GM19043 (cell line): ENCODE results near the gene NBEA.
"Not testable (repeated sequence)": the region's sequence is repeated elsewhere in the genome, so short reads cannot be mapped to it uniquely, and the experiment has no call there.

Experiments used
- ATAC-seq: cut with Tn5 transposase; IDR thresholded peaks from one replicate; pipeline ENCODE4 v1.9.1; 2021; ENCODE audit warnings: low read depth; ENCODE audit not compliant: unreplicated experiment

Gene NBEA

DNA sequence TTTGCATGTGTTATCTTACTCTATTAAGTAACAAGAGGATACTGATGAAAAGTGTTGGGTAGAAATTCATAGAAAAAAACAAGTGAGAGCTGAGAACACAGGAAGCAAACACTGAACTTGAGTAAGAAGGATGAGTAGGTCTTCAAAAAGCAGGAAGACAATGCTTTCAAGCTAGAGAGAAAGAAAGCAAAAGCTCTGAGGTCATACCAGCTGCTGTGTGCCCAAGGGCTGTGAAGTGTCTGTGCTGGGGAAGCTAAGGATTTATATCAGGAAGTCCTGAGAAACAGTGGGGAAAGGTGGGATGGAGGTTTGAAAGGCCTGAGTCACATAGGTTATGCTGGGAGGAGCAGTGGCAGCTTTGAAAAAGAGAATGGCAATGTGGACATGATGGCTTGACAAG, 679.9 kb downstream of the NBEA start:
- ATAC-seq = no peak

DNA sequence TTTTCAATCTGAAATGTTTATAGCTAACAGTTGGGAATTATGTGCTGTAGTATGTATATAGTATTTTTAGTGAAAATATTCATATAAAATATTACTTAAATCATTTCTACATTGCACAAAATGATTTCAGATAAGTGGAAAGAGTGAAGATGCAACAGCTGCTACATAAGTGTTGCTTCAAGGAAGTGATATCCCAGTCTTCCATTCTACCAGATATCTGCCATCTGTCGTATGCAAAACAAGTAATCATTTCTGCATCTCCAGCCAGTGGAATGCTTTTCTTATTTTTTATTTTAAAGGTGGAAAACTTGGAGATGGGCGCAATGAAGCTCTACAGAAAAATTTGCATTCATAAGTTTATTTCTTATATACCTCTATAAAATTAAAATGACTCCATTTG, 687.0 kb downstream of the NBEA start:
- ATAC-seq = no peak

- ATAC-seq = peak; percentile 85
Measured at GRCh38 chr13:35630551-35631275, 688.6 kb downstream of the NBEA start.

GRCh38 chr13:35631666-35632065, 689.6 kb downstream of the NBEA start:
- ATAC-seq = no peak

DNA sequence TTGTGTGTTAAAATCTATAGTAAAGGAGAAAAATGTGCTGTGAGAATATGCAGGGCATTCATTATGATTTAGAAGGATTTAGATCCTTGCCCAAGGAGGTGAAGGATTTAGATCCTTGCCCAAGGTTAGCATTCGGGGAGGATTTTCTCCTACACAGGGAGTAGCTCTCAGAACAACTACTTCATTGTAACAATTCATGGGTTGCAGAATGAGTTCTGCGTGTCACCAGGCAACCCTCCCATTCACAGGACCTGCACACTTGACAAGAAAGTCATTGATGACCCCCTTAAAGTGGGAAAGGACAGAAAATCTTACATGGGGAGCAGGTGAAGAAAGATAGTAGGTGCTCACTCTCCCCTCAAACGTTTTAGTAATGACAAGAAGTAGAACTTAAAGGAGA, 701.6 kb downstream of the NBEA start:
- no peak for ATAC-seq

GRCh38 chr13:35646056-35646774, 704.1 kb downstream of the NBEA start:
- ATAC-seq = no peak

DNA sequence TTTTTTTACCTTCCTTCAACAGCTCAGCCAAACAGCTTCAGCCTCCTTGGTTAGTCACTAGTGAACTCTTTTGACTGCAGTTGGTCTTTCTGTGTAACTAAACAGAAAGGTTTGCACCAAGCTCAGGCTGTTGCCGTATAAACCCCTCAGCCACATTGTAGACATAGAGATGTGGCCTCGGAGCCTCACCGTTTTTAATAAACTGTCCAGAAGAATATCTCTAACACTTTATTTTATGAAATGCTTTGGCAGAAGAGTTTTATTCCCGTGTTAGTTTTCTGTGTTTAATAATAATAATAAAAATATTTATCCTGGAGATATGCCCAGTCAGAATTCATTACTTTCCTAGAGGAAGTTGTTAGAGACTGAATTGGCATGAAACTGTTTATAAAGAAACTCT, 706.1 kb downstream of the NBEA start:
- no peak for ATAC-seq

DNA sequence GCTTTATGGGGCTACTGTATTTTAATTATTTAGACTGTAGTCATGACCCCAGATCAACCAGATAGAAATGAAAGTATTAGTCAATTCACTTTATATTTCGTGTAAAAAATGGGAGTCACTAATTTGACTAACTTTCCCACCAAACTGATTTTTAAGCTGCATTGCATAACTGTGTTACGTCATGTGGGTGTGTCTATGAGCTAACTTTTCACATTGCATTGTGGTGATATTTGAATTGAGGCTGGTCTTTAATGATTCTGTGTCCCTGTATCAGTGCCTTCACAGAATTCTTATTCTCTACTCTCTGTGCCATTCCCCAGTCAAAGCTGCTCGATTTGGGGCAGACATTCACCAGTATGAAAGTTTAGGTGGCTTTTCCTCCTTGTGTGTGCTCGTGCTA, 707.1 kb downstream of the NBEA start:
- no peak for ATAC-seq

GRCh38 chr13:35659796-35660195, 717.7 kb downstream of the NBEA start:
- ATAC-seq = no peak

DNA sequence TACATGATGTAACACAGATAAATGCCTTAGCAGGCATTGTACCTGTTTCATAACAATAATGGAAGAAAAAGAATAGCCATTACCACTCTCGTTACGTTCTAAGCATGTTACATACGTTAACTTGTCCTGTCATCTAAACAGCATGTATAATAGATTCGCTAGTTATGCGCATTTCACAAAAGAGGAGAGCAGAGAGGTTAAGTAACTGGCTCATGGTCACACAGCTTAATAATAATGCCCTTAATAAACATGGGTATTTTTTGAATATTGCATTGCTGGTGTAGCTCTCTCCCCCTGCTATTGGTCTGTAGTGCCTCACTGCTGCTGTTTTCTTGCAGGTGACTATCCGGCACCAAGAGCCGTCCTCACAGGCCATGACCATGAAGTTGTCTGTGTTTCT, 722.7 kb downstream of the NBEA start:
- ATAC-seq = no peak

DNA sequence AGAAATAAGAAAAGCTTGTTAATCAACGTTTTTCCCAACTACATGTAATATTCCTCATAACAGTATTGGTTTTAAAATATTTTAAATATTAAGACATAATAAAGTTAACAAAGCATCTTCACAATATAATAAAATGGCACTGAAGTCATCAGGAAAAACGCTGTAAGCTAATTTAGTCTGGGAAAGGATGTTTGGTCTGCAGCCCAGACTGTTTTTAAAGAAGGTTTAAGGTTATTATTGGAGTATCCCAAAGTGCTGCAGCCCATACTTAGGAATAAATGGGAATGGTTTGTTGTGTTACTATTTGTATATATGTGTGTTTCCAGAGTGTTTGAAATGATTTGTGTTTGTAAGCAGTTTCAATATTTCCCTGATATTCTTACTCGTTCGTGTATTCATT, 727.3 kb downstream of the NBEA start:
- ATAC-seq = no peak

- no peak for ATAC-seq
Measured at GRCh38 chr13:35672611-35673010, 730.5 kb downstream of the NBEA start.

- ATAC-seq = no peak
Measured at GRCh38 chr13:35675651-35676050, 733.6 kb downstream of the NBEA start.

GRCh38 chr13:35677863-35678262, 735.8 kb downstream of the NBEA start:
- not testable (repeated sequence) for ATAC-seq

- no peak for ATAC-seq
Measured at GRCh38 chr13:35681685-35682084, 739.6 kb downstream of the NBEA start.

- ATAC-seq = no peak
Measured at GRCh38 chr13:35684432-35684831, 742.4 kb downstream of the NBEA start.

DNA sequence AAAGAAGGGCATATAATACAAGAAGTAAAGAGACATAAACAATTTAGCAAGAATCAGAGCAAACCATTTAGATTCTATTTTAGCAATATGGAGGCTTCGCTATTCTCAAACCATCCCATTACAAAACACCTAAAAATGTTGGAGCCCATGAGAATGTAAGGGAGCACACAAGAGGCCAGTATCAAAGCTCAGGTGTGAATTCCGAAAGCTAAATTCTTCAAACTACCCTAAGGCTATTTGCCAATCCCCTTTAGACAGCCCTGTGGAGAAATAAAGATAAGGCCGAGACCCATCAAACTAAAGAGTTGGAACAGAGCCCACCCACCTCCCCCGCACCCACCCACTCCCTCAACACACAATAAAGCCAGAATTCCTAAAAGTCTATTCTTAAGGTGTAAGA, 745.3 kb downstream of the NBEA start:
- no peak for ATAC-seq

- no peak for ATAC-seq
Measured at GRCh38 chr13:35690581-35691207, 748.6 kb downstream of the NBEA start.

- ATAC-seq = no peak
Measured at GRCh38 chr13:35693134-35693784, 751.2 kb downstream of the NBEA start.

DNA sequence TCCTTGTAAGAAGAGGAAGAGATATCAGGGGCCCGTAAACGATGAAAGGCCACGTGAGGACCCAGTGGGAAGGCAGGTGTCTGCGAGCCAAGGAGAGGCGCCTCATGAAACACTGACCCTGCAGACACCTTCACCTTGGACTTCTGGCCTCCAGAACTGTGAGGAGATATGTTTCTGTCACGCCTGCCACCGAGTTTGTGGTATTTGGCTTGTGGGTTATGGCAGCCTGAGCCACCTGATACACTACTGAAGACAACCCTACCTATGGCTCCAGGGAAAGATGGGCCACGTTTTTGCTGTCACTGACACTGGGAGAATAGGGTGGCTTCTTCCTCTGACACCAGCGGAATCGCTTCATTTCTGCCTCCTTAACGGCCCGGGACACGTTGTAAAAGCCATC, 752.0 kb downstream of the NBEA start:
- ATAC-seq = no peak
